GM12891 (cell line): ENCODE results near the gene PLXNC1.

Source experiments
- POLR2A ChIP-seq: IDR thresholded peaks from 2 replicates; pipeline ENCODE4 v1.6.1; 2011; ENCODE audit warnings: low read depth, low read length, control low read depth
- TAF1 ChIP-seq: IDR thresholded peaks from 2 replicates; pipeline ENCODE4 v1.6.1; 2011; ENCODE audit warnings: low read depth, low read length, control low read depth

DNA sequence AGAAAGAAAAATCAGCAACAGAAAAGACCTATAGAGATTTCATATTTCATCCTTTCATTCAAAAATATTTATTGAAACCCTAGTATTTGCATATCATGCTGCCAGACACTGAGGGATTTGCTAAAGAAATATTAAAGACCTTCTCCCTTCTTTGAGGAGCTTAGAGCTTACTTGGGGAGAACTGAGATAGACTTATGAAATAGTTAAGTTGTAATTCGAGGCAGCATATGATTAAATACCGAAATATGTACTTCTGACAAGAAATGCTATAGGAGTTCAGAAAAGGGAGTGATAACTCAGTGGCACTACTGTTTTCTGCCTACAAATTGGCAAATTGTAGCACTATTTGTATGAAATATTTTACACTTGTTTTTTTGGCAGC, 59.1 kb downstream of the PLXNC1 start:
- TF ChIP-seq TAF1 = no peak
- no peak for TF ChIP-seq POLR2A
